Skeletal muscle satellite cell (primary cell): Measurements from ENCODE around the gene OR51B5.
"Not testable (repeated sequence)": the region's sequence is repeated elsewhere in the genome, so short reads cannot be mapped to it uniquely, and the experiment has no call there.

Experiments used
- H3K27me3 ChIP-seq: 2 replicates; pipeline ENCODE4 v1.7.0; 2013; ENCODE audit warnings: low read length; ENCODE audit not compliant: control insufficient read depth, insufficient read depth
- H3K36me3 ChIP-seq: 2 replicates; pipeline ENCODE4 v1.7.0; 2013; ENCODE audit warnings: mild to moderate bottlenecking, control low read depth, low read length; ENCODE audit not compliant: insufficient read depth
- H3K4me1 ChIP-seq: 2 replicates; pipeline ENCODE4 v1.7.0; 2013; ENCODE audit warnings: low read length; ENCODE audit not compliant: control insufficient read depth, insufficient read depth
- H3K4me2 ChIP-seq: 2 replicates; pipeline ENCODE4 v1.7.0; 2013; ENCODE audit warnings: mild to moderate bottlenecking, low read length
- H3K4me3 ChIP-seq: 2 replicates; pipeline ENCODE4 v1.7.0; 2013; ENCODE audit warnings: low read length
- H3K9ac ChIP-seq: 2 replicates; pipeline ENCODE4 v1.7.0; 2013; ENCODE audit warnings: mild to moderate bottlenecking, low read depth, low read length, moderate library complexity
- H3K9me3 ChIP-seq: replicated peaks from 2 replicates; pipeline ENCODE4 v1.7.0; 2013; ENCODE audit warnings: mild to moderate bottlenecking, control low read depth, low read length

The OR51B5 gene

DNA sequence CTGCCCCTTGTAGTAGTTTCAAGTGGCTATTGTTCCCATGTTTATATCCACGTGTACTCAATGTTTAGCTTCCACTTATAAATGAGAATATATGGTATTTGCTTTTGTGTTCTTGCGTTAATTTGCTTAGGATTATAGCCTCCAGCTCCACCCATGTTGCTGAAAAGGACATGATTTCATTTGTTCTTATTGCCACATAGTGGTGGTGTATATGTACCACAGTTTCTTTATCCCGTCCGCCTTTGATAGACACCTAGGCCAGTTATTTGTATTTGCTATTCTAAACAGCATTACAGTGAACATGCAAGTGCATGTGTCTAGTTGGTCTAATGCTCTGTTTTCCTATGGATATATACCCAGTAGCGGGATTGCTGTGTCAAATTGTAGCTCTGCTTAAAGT, 26.0 kb downstream of the OR51B5 start:
- H3K4me1 ChIP-seq = no peaks in the 10 kb centered on the region
- H3K27me3 ChIP-seq = peaks cover 2% of the 10 kb centered on the region
- H3K4me2 ChIP-seq = no peak overlapping the region
- H3K4me3 ChIP-seq = no peak overlapping the region
- H3K9me3 ChIP-seq = no peaks in the 10 kb centered on the region
- no peaks in the 10 kb centered on the region for H3K36me3 ChIP-seq
- no peak overlapping the region for H3K9ac ChIP-seq

DNA sequence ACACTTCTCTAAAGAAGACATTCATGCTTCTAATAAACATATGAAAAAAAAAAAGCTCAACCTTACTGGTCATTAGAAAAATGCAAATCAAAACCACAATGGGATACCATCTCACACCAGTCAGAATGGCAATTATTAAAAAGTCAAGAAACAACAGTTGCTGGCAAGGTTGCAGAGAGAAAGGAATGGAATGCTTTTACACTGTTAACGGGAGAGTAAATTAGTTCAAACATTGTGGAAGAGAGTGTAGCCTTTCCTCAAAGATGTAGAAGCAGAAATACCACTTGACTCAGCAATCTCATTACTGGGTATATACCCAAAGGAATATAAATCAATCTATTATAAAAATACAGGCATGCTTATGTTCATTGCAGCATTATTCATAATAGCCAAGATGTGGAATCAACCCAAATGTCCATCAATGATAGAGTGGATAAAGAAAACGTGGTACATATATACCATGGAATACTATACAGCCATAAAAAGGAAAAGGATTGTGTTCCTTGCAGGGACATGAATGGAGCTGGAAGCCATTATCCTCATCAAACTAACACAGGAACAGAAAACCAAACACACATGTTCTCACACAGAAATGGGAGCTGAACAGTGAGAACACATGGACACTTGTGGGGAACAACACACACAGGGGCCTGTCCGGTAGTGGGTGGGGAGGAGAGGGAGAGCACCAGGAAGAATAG, 29.8 kb downstream of the OR51B5 start:
- not testable (repeated sequence) for H3K4me1 ChIP-seq, H3K9ac ChIP-seq, H3K4me2 ChIP-seq, H3K36me3 ChIP-seq, H3K9me3 ChIP-seq, H3K27me3 ChIP-seq, H3K4me3 ChIP-seq

DNA sequence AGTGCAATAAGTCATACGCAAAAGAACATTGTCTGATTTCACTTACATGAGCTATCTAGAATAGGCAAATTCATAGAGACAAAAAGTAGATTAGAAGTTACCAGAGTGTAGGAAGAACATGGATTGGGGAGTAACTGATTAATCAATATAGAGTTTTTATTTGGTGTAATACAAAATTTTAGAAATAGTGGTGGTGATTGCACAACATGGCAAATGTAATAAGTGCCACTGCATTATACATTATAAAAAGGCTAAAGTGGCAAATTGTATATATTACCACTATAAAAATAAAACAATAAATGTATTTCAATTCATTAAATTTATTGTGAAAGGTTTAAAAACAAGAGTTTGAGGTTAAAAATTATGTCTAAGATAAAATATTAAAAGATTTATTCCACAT, 32.9 kb downstream of the OR51B5 start:
- H3K9ac ChIP-seq = no peak overlapping the region

DNA sequence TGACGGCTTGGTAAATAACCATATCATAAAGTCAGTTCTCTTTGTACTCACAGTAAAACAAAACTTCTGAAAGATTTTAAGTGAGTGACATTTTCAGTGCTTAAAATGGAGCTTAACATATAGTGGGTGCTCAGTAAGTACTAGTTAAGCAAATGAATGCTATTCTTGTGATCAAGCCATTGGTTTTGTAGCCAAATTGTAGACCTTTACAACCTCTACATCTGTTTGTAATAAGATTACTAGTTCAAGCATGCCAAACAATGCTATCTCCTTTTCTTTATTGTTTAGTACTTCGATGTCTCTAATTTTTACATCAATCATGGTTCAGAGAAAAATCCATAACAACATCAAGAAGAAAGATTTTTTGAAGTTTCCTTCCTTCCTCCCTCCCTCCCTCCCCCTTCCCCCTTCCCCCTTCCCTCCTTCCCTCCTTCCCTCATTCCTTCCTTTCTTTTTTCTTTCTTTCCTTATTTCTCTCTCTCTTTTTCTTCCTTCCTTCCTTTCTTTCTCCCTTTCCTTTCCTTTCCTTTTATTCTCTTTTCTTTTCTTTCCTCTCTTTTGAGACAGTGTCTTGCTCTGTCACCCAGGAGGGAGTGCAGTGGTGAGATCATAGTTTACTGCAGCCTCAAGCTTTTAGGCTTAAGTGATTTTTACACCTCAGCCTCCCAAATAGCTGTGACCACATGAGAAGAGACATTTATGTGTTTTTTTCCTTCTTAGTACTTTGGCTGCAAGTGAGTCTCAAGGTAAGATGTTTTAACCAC, 35.9 kb downstream of the OR51B5 start:
- no peak overlapping the region for H3K9ac ChIP-seq
- H3K4me1 ChIP-seq = no peaks in the 10 kb centered on the region
- no peaks in the 10 kb centered on the region for H3K36me3 ChIP-seq
- H3K4me3 ChIP-seq = no peak overlapping the region
- no peaks in the 10 kb centered on the region for H3K27me3 ChIP-seq
- H3K4me2 ChIP-seq = no peak overlapping the region
- no peaks in the 10 kb centered on the region for H3K9me3 ChIP-seq

More for the DNA sequence above, 32.9 kb downstream of the OR51B5 start:
- Histone ChIP-seq H3K27me3 (no peaks in the 10 kb centered on the region), H3K9me3 (no peaks in the 10 kb centered on the region), H3K4me2 (no peak overlapping the region), H3K36me3 (no peaks in the 10 kb centered on the region), H3K4me1 (no peaks in the 10 kb centered on the region), H3K4me3 (no peak overlapping the region)

DNA sequence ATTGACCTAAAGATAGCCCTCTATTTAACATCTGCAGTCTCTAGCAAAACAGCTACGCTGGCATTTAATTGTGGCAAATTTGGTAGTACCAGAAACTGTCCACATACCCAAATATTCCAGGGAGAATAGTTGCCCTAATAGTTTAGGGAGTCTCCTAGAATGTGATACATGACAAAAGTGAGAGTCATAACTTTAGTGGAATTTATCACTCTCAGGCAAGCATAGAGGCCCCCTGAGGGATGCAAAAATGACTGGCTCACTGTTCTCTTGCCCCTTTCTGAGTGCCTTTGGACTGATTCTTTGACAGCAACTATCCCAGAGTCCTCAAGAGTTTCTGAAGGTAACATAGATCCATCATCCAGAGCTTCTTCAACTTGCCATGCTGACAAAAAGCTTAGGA, 39.3 kb downstream of the OR51B5 start:
- no peaks in the 10 kb centered on the region for H3K4me1 ChIP-seq
- H3K4me2 ChIP-seq = no peak overlapping the region
- no peak overlapping the region for H3K4me3 ChIP-seq
- H3K9me3 ChIP-seq = no peaks in the 10 kb centered on the region
- H3K27me3 ChIP-seq = no peaks in the 10 kb centered on the region
- no peaks in the 10 kb centered on the region for H3K36me3 ChIP-seq
- no peak overlapping the region for H3K9ac ChIP-seq

DNA sequence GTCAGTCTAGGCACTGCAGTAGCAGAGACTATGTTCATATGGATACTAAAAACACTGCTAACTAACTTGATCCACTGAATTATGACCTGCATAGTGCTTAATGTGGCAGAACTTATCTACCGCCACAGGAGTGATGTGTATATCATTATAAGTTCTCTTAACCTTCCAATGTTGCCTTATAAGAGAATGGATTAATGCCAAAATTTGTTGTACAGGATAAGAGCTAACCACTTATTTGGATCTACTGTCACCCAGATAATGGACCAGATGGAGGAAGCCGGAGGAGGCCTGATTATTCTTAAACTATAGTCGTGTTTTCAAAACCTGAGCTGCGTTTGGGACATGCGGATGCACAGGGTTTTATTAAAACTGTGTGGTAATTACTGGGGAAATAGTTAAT, 39.7 kb downstream of the OR51B5 start:
- Histone ChIP-seq H3K36me3 (no peaks in the 10 kb centered on the region), H3K9me3 (no peaks in the 10 kb centered on the region), H3K4me1 (no peaks in the 10 kb centered on the region), H3K4me2 (no peak overlapping the region), H3K4me3 (no peak overlapping the region), H3K27me3 (no peaks in the 10 kb centered on the region), H3K9ac (no peak overlapping the region)

DNA sequence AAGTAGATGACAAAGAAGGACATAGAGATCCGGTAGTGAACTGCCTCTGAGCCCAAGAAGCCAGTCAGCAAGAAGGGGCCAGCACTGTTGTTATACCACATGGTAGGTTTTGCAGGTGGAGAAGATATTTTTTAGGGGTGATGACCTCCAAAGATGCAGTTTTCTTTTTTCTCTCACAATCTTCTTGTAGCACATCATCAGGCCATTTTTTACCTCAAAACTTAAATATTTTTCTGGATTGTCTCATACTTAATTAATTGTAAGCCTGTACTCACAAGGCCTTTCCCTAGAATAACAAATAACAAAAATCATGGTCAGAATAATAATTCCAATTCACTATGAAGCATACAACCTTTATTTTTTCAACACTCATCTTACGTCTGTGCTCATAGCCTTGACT, 41.5 kb downstream of the OR51B5 start, which contains the start of gene OR51B4:
OR51B4 (minus strand) TSS at position 101 of the 400 bp plus-strand sequence; CDS start at position 101, 0 bp downstream.
- Histone ChIP-seq H3K36me3 (no peaks in the 10 kb centered on the region), H3K4me1 (no peaks in the 10 kb centered on the region), H3K9ac (no peak within 1 kb of the TSS), H3K9me3 (no peaks in the 10 kb centered on the region), H3K4me3 (no peak within 1 kb of the TSS), H3K27me3 (no peaks in the 10 kb centered on the region), H3K4me2 (no peak within 1 kb of the TSS)

DNA sequence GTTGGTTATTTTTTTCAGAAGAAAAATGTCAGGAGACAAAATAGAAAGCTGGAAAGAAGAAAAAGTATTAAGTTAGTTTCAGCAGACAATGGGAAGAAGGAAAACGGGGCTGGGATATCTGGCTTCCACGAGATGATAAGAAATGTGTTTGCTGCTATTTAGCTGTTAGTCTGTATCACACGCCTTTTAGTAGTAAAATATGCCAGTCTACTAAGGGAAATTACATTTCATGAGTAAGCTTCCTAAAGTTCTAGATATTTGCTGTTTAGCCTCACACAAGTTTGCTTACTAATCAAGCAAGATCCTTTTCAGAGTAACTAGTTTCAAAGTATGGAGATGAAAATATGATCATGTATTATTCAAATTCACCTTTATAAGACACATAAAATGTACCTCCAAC, 43.1 kb downstream of the OR51B5 start:
- H3K9ac ChIP-seq = no peak overlapping the region
- no peaks in the 10 kb centered on the region for H3K36me3 ChIP-seq
- no peaks in the 10 kb centered on the region for H3K27me3 ChIP-seq
- H3K9me3 ChIP-seq = no peaks in the 10 kb centered on the region
- H3K4me1 ChIP-seq = no peaks in the 10 kb centered on the region
- no peak overlapping the region for H3K4me3 ChIP-seq
- H3K4me2 ChIP-seq = no peak overlapping the region

DNA sequence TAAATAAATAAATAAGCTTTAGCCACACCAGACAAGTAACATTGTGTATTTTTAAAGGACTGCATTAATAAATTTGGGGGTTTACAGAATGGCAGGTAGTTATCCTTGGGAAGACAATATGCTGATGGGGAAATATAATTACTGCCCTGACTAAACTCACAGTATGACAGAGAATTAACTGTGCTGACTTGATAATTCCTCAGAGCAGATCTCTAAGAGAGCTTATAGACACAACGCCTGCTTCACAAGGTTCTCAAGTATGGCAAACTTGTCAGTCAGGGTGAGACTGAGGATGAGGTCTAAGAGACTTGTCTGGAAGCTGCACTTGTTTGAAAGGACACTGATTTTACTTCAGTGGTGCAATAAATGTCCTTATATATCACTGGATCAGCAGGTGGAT, 44.9 kb downstream of the OR51B5 start:
- Histone ChIP-seq H3K36me3 (no peaks in the 10 kb centered on the region), H3K4me2 (no peak overlapping the region), H3K9me3 (no peaks in the 10 kb centered on the region), H3K4me1 (no peaks in the 10 kb centered on the region), H3K9ac (no peak overlapping the region), H3K4me3 (no peak overlapping the region), H3K27me3 (no peaks in the 10 kb centered on the region)

DNA sequence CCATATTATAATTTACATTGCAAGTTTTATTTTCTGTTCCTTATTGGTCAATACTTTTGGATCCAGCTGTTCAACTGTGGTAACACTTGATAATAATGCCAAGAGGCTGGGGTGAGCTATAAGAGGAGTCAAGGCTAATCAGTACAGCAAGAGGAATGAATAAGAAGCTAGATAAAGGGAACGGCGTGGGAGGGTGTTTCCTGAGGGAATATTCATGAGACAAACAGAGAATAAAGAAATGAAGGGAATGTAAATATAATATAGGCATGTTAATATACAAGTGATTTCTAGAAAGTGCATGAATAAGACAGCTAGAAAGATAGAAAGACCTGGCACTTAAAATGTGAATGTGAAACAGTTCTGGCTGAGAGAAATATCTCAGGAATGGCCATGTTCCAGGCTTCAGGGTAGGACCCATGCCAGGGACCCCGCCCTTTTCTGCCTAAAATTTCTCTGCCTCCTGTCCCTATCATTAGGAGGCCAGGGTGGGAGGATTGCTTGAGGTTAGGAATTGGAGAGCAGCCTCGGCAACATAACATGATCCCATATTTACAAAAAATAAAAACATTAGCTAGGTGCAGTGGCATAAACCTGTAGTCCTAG, 45.5 kb downstream of the OR51B5 start:
- H3K4me2 ChIP-seq = no peak overlapping the region
- H3K4me1 ChIP-seq = no peaks in the 10 kb centered on the region
- no peak overlapping the region for H3K4me3 ChIP-seq
- H3K36me3 ChIP-seq = no peaks in the 10 kb centered on the region
- no peaks in the 10 kb centered on the region for H3K9me3 ChIP-seq
- H3K27me3 ChIP-seq = no peaks in the 10 kb centered on the region
- no peak overlapping the region for H3K9ac ChIP-seq

DNA sequence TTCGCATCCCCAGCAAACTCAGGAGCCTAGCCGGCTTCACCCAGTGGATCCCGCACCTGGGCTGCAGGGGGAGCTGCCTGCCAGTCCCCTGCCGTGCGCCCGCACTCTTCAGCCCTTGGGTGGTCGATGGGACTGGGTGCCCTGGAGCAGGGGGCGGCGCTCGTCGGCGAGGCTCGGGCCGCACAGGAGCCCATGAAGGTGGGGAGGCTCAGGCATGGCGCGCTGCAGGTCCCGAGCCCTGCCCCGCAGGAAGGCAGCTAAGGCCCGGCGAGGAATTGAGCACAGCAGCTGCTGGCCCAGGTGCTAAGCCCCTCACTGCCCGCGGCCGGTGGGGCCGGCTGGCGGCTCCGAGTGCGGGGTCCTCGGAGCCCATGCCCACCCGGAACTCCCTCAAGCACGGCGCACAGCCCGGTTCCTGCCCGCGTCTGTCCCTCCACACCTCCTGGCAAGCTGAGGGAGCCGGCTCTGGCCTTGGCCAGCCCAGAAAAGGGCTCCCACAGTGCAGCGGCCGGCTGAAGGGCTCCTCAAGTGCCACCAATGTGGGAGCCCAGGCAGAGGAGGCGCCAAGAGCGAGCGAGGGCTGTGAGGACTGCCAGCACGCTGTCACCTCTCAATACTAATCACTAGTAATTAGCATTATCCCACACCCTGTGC, 48.9 kb downstream of the OR51B5 start:
- not testable (repeated sequence) for H3K9me3 ChIP-seq, H3K4me2 ChIP-seq, H3K4me1 ChIP-seq, H3K9ac ChIP-seq, H3K36me3 ChIP-seq, H3K27me3 ChIP-seq, H3K4me3 ChIP-seq
